NCI-H2227 treated with DMSO at 0.1 percent for 48 hours (cell line): ENCODE results near the gene LARP4.

ENCODE experiments used
- DNase-seq: peaks from one replicate; lab custom pipeline; 2025; lab: John Stamatoyannopoulos, UW

Gene LARP4

DNA sequence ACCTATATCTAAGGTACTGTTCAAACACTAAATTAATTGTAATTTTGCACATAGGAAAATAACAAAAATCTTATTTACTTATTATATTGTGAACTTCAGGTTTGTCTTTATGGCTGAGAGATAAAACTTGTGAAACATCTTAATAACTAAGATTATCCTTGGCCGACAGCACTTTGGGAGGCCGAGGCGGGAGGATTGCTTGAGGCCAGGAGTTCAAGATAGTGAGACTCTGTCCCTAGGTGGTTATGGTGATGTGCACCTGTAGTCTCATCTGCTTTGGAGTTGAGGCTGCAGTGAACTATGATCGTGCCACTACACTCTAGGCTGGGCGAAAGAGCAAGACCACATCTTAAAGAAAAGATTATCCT lies 126.7 kb downstream of the LARP4 start:
- DNase-seq, result no peak

DNA sequence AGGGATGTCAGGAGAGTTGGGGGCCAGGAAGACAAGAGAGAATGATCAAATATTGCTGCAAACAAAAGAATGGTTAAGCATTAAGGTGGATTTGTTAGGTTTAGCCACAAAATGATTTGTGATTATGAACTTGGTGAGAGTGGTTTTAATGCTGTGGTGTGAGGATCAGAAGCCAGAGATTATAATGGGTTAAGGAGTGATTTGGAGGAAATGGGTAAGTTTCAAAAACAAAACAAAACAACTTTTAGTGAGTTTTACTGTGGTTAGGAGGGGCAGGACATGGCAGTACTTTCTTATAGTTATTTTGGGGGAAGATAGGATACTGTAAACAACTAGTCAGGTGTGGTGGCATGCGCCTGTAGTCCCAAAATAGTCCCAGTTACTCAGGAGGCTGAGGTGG lies 128.1 kb downstream of the LARP4 start:
- DNase-seq, result no peak

DNA sequence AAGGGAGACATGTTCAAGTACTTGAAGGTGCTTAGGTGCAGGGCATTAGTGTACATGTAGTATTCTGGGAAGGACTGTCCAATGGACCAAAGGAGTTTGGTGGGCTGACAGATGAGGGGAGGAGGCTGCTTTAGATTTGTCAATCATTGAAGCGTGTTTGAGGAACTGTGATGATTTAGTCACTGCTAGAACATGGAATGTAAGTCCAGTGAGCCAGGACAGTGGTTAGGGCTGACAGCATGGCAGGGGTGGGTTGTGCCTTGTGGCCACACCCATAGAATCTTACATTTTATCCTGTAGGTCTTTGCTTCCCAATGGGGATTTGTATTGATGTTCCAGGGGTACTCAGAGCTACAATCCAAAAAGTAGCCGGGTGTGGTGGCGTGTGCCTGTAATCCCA lies 128.7 kb downstream of the LARP4 start:
- no peak for DNase-seq
